HTR-8/SVneo (cell line): ENCODE data around the gene CPEB1.

Source experiments
- DNase-seq: peaks from one replicate; pipeline ENCODE4 v3.0.0; 2011; ENCODE audit warnings: low spot score, mixed read lengths; ENCODE audit not compliant: insufficient read length
- FAIRE-seq: peaks from 2 replicates; lab custom pipeline; 2011; peaks lifted over from hg19 to GRCh38; lab: Jason Lieb, UNC

Gene CPEB1

GRCh38 chr15:82647045-82647834 lies at the start of gene CPEB1:
Gene CPEB1, minus strand, starts transcription at chr15:82647363. Its CDS starts 18,904 bp downstream, at chr15:82628459.
- FAIRE-seq = peak; percentile 65
- DNase-seq = peak; percentile 61

DNA sequence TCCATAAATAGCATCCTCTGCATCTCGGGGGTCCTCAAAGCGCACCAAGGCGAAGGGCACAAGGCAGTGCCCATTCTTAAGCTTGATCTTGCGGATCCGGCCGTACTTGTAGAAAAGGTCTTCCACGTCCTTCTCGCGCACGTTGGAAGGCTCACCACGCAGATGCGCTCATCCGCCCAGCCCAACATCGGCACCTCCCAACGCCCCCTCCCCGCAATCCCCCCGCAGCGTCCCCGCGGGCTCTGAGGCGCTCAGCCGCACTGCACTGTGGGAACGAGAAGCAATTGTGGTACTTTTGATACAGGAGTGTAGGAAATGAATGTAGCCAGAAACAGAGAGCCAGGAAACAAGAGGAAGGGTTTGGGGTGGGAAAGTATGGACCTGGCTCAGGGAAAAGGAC lies 45.0 kb upstream of the CPEB1 start:
- no peak for FAIRE-seq

GRCh38 chr15:82689147-82689546 lies 42.0 kb upstream of the CPEB1 start:
- FAIRE-seq (no peak), DNase-seq (no peak)

More for the DNA sequence above, 45.0 kb upstream of the CPEB1 start:
- no peak for DNase-seq

DNA sequence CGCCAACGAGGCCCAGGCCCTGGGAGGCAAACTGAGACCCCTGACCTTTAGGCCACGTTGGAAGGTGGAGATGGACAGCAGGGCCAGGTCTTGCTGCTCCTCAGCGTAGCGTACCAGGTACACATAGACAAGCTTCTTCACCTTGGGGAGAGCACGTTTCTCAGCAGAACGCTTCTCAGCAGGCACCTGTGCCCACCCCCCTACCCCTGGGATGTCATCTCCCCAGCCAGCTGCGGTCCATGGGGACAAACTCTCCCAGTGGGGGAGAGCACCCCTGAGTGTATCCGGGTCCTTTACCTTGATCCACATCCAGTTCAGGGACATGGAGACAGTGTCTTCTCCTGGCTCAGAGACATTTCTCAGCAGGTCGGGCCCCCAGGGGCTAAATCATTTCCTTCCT lies 41.5 kb upstream of the CPEB1 start:
- no peak for DNase-seq
- no peak for FAIRE-seq

DNA sequence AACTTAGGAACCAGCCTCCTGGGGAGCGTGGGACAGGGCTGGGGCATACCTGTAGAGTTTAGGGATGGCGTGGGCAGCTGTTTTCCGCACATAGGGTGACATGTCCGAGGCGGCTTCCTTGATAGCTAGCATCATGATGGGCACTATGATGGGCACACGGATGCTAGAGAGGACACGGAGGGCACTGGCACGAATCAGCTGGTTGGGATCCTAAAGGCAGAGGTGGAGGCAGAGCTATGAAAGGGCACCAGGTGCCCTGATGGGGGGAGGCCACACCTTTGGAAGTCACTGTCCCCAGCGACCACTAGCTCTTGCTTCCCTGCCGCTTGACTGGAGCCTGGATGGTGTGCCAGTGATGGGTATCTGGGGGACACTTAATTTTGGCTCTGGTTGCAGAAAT lies 34.2 kb upstream of the CPEB1 start:
- FAIRE-seq = no peak
- DNase-seq = no peak

GRCh38 chr15:82680200-82681102 lies 33.3 kb upstream of the CPEB1 start:
- DNase-seq = peak; percentile 57
- peak; percentile 69 for FAIRE-seq

GRCh38 chr15:82679626-82680199 lies 32.5 kb upstream of the CPEB1 start:
- DNase-seq (no peak), FAIRE-seq (no peak)

- no peak for DNase-seq
- FAIRE-seq = no peak
These were observed 30.7 kb upstream of the CPEB1 start for GRCh38 chr15:82677720-82678323.

DNA sequence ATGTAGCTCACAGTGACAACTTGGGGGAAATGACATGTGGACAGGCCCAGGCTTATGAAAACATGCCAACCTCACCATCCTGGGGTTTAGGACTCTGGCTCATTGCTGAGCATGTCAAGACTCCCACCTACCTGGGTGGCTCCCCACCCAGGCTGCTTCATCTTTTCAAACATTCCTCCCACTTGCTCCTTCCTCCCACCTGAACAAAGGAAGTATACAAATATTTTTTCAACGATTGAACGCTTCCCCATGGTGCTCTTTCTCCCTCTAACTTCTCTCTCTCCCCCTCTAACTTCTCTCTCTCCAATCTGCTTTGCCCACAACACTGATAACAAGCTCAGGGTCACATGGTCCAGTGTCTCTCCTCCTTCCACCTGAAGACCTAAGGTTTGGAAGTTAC lies 27.7 kb upstream of the CPEB1 start:
- DNase-seq (no peak), FAIRE-seq (no peak)

DNA sequence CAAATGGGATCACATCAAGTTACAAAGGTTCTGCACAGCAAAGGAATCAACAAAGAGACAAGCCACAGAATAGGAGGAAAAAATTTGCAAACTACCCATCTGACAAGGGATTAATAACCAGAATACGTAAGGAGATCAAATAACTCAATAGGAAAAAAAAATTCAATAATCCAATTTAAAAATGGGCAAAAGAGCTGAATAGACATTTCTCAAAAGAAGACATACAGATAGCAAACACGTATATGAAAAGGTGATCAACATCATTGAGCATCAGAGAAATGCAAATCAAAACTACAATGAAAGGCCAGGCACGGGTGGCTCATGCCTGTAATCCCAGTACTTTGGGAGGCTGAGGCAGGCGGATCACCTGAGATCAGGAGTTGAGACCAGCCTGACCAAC lies 23.5 kb upstream of the CPEB1 start:
- no peak for FAIRE-seq
- DNase-seq = no peak

GRCh38 chr15:82666606-82667005 lies 19.4 kb upstream of the CPEB1 start:
- no peak for FAIRE-seq
- no peak for DNase-seq

- DNase-seq = no peak
- no peak for FAIRE-seq
These were observed 16.9 kb upstream of the CPEB1 start for GRCh38 chr15:82664021-82664420.

- FAIRE-seq (no peak), DNase-seq (peak; percentile 58)
These were observed 16.0 kb upstream of the CPEB1 start for GRCh38 chr15:82663186-82663600.

DNA sequence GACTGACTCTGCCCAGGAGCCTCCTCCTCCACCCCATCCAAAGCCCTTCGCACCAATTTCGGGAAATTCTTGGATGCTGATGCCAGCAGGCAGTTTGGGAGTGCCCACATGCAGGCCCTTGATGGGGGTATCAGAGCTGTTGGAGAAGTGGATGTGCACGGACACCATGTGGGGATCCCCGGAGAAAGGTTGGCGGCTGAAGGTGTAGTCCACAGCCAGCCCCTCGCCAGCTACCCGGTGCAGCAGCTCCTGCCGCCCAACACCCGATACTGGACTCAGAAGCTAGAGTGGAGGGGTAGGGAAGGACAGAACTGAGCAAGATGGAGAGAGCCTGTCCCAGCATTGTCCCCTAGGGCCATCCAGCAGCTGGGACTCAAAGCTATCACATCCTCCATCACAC lies 15.5 kb upstream of the CPEB1 start:
- no peak for DNase-seq
- FAIRE-seq = no peak

DNA sequence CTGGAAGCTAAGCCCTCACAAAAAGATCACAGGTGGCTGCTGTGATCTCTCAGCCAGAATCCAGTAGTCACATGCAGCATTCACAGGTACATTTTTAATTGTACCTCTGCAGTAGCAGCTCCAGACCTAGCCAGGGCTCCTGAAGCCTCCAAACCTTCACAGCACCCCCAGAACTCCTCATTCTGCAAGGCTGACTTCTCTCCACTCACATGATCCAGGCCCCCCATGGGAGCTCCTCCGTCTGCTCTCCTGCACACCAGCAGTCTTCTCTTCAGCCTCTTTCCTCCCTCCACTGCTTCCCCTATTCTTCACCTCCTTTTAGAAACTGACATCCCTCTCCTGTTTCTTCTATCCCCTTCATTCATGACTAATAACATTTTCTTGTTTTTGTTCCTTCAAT lies 13.2 kb upstream of the CPEB1 start:
- no peak for FAIRE-seq
- DNase-seq = no peak

DNA sequence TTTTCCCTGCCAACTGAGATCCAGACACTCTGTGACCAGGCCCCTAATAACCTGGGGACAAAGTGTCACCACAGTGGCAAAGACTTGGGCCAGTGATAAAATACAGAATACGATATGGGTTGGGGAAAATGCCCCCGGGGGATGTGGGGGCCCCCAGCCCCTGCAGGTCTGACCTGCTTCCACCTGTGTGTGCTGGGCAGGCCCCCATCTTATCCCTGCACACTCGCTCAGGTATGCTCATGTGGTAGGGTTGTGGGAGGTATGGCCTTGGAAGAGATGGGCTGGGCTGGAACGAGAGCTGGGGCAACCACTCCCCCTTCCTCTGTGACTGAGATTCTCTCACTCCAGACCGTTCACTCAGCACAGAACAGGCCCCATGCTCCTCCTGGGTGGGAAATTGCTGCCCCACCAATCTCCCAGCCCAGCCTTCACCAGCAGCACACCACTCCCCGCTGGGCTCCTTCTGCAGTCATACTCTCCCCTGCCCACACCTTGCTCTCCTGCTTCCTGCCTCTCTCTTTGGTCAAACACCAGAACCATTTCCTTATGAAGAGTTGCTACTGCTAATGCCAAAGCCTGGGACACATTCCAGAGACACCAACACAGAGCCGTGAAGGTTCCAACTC lies 9.6 kb upstream of the CPEB1 start:
- no peak for FAIRE-seq
- no peak for DNase-seq

GRCh38 chr15:82655606-82656005 lies 8.4 kb upstream of the CPEB1 start:
- DNase-seq = no peak
- FAIRE-seq = no peak

DNA sequence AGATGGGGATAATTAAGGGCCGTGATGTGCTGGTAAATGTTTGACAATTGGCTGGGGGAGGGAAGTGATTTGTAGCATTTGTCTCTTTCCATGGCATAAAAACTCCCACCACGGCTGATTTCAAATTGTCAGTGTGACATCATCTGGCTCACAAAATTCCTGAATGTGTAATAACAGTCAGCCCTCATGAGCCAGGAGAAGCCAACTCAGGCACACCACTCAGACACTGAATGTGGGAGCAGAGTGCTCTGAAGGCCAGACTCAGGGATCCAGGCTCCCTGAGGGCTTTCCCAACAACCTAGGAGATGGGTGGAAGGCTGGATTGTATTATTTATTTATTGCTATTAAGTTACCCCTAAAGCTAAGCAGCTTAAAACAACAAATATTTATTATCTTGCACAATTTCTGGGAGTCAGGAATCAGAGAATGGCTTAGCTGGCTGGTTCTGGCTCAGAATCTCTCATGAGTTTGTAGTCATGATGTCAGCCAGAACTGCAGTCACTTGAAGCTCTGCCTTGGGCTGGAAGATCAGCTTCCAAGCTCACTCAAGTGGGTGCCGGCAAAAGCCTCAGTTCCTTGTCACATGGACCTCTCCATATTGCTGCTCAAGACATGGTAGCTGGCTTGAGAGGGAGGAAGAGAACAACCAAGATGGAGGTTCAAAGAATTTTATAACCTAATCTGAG lies 6.5 kb upstream of the CPEB1 start:
- no peak for FAIRE-seq
- DNase-seq = no peak

GRCh38 chr15:82651708-82652107 lies 4.5 kb upstream of the CPEB1 start:
- DNase-seq (no peak), FAIRE-seq (no peak)
